ENCODE measurements around the gene PDLIM3.

GRCh38 chr4:185479507-185479971, 55.8 kb downstream of the PDLIM3 start:
- TF ChIP-seq CTCF (IDR thresholded peaks at IDR 0.05; ENCODE audit: low read depth, low read length) (no peak), POLR2A (IDR thresholded peaks at IDR 0.05; ENCODE audit: extremely low read depth, insufficient read length) (no peak)

Measured in NB4 (cell line).